Activated T-helper 2 cell treated with anti-CD3 and anti-CD28 coated beads, Interferon-gamma antibody, Interleukin-2, Interleukin-4, amounts not matched to agents 10 μg/mL and 5 μg/mL and 100 μg/mL, durations not matched to agents 14 hours and 24 hours and 36 hours (primary cell): ENCODE results near the gene LIMK1. TPM values are rescaled to one million over a fixed set of nuclear protein-coding genes. Genes with fewer than 3 reads are reported as not detected.
"Not testable (repeated sequence)": the region's sequence is repeated elsewhere in the genome, so short reads cannot be mapped to it uniquely, and the experiment has no call there.

Experiments used
- DNase-seq: peaks from one replicate; pipeline ENCODE4 v3.0.0; 2021; ENCODE audit warnings: low spot score
- H3K27ac Mint-ChIP-seq: one replicate; pipeline ENCODE4 v1.8.0; 2021; ENCODE audit warnings: mixed read lengths
- H3K27me3 Mint-ChIP-seq: one replicate; pipeline ENCODE4 v1.8.0; 2021; ENCODE audit warnings: low read depth, mixed read lengths
- H3K36me3 Mint-ChIP-seq: one replicate; pipeline ENCODE4 v1.8.0; 2021; ENCODE audit warnings: low read depth, mixed read lengths
- H3K4me1 Mint-ChIP-seq: one replicate; pipeline ENCODE4 v1.8.0; 2021; ENCODE audit warnings: low read depth, mixed read lengths
- H3K4me3 Mint-ChIP-seq: one replicate; pipeline ENCODE4 v1.8.0; 2021; ENCODE audit warnings: low read depth, mild to moderate bottlenecking, moderate library complexity, mixed read lengths
- H3K9me3 Mint-ChIP-seq: one replicate; pipeline ENCODE4 v1.8.0; 2021; ENCODE audit warnings: mixed read lengths
- intact Hi-C: fragments of 100-400 bp; cut with micrococcal nuclease; formaldehyde crosslinking; loops from one replicate; pipeline ENCODE4 v1.15.1; 2023
- total RNA-seq: library from RNA; stranded (reverse); gene quantifications from 2 replicates; pipeline ENCODE4 v1.2.3, GENCODE V29; 2022

The LIMK1 gene
- total RNA-seq, 1 donor from 2014 or later, result 34.4 TPM

DNA sequence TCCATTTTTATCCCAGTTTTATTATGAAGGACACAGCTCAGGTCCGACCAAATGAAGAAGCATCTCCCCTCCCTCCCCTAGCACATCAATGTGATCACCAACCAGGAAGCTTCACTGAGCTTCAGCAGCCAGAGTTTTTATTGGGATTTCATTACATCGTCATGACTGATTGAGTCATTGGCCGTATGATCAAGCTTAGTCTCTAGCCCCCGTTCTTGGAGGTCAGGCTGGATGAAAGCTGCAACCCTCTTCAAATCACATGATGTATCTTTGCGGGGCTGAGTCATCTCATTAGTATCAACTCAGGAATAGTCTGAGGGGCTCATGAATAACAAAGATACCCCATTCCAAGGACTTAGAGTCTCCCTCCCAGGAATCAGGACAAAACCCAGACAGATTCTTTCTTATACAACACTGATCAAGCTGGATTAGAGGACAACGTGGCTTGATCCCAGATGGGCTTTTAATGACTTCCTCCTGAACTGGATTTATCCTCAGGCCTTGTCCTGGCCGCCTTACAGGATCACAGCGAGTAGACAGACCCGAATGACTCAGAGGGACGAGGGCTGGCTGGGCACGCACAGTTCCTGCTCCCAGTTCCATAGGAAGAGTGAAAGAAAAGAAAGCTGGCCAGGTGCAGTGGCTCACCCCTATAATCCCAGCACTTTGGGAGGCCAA lies 14.5 kb downstream of the LIMK1 start:
- H3K36me3 Mint-ChIP-seq, result peaks cover 27% of the 10 kb centered on the region
- H3K27ac Mint-ChIP-seq, result no peak overlapping the region
- no peaks in the 10 kb centered on the region for H3K9me3 Mint-ChIP-seq
- H3K27me3 Mint-ChIP-seq, result no peaks in the 10 kb centered on the region
- DNase-seq, result no peak
- intact Hi-C loops, result no loop called here
- H3K4me3 Mint-ChIP-seq, result no peak overlapping the region
- H3K4me1 Mint-ChIP-seq, result peaks cover 15% of the 10 kb centered on the region

DNA sequence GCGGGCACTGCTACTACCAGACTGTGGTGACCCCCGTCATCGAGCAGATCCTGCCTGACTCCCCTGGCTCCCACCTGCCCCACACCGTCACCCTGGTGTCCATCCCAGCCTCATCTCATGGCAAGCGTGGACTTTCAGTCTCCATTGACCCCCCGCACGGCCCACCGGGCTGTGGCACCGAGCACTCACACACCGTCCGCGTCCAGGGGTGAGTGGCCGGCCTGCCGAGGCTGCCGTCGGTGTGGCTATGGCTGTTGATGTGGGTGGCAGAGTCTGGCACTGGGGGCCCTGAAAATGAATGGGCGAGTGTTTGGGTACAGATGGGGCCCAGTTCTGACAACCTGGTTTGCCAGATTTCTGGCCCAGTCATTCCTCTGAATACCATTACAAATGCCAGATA lies 15.4 kb downstream of the LIMK1 start:
- no peak for DNase-seq
- Mint-ChIP-seq H3K36me3 (peaks cover 32% of the 10 kb centered on the region), H3K27ac (no peak overlapping the region), H3K4me1 (peaks cover 9% of the 10 kb centered on the region), H3K9me3 (no peaks in the 10 kb centered on the region), H3K27me3 (no peaks in the 10 kb centered on the region), H3K4me3 (no peak overlapping the region)
- intact Hi-C loops, result no loop called here

DNA sequence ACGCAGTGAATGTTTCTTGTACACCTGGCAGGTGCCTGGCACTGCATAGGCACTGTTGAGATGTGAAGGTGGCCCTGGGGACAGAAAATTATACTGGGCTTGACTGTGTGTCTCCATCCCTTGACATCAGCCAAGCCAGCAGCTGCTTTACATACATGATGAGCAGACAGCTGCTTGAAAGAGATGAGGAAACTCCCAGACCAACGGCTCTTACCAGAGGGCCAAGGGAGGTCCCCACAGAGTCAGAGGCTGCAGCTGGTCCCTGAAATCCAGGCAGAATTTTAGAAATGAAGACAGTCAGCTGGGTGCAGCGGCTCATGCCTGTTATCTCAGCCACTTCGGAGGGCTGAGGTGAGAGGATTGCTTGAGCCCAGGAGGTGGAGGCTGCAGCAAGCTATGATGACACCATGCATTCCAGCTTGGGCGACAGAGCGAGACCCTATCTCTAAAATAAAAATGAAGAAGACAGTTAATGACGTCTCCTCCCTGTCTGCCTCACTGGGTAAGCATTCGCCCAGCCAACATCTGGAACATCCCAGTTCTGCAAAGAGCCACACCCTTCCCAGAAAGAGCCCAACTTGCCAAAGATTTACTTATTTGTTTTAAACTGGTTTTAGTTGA lies 17.6 kb downstream of the LIMK1 start:
- no peaks in the 10 kb centered on the region for H3K4me1 Mint-ChIP-seq
- DNase-seq, result no peak
- H3K27me3 Mint-ChIP-seq, result no peaks in the 10 kb centered on the region
- H3K36me3 Mint-ChIP-seq, result peaks cover 35% of the 10 kb centered on the region
- H3K4me3 Mint-ChIP-seq, result no peak overlapping the region
- intact Hi-C loops, result no loop called here
- no peaks in the 10 kb centered on the region for H3K9me3 Mint-ChIP-seq
- H3K27ac Mint-ChIP-seq, result no peak overlapping the region

DNA sequence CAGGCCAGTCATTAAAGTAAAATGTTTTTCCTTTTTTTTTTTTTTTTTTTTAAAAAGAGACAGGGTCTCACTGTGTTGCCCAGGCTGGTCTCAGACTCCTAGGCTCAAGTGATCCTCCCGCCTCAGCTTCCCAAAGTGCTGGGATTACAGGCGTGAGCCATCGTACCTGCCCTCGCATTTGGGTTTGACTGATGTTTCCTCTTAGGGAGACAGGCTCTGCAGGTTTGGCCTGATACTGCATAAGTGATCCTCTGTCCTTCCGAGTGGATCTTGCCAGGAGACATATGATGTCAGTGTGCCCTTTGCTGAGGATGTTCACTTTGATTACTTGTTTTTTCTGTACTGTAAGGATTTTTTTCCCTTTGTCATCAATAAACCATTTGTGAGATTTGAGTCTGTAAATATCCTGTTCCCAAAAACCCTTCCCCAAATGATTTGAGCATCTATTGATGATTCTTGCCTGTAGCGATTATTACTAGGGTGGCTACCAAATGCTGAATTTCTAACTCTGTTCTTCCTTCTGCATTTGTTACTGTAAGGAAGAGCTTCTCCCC lies 19.7 kb downstream of the LIMK1 start:
- no peaks in the 10 kb centered on the region for H3K27me3 Mint-ChIP-seq
- peaks cover 29% of the 10 kb centered on the region for H3K36me3 Mint-ChIP-seq
- no peak overlapping the region for H3K27ac Mint-ChIP-seq
- H3K4me1 Mint-ChIP-seq, result no peaks in the 10 kb centered on the region
- intact Hi-C loops, result no loop called here
- H3K4me3 Mint-ChIP-seq, result no peak overlapping the region
- no peak for DNase-seq
- H3K9me3 Mint-ChIP-seq, result no peaks in the 10 kb centered on the region

DNA sequence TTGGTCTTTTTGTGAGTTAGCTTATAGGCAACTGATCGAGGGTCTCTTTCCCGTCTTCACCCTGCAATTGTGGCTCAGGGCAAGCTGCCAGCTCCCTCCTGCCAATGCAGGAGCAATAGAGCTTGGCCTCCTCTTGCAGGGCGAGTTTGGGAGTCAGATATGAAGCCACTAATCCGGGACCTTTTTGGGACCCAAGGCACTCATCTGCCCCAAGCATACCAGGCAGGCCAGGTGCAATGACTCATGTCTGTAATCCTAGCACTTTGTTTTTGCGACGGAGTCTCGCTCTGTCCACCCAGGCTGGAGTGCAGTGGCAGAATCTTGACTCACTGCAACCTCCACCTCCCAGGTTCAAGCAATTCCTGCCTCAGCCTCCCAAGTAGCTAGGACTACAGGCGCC lies 21.1 kb downstream of the LIMK1 start:
- Mint-ChIP-seq H3K36me3 (peaks cover 28% of the 10 kb centered on the region), H3K27ac (no peak overlapping the region), H3K4me1 (no peaks in the 10 kb centered on the region), H3K27me3 (no peaks in the 10 kb centered on the region), H3K4me3 (no peak overlapping the region), H3K9me3 (no peaks in the 10 kb centered on the region)
- DNase-seq, result no peak
- intact Hi-C loops, result no loop called here

DNA sequence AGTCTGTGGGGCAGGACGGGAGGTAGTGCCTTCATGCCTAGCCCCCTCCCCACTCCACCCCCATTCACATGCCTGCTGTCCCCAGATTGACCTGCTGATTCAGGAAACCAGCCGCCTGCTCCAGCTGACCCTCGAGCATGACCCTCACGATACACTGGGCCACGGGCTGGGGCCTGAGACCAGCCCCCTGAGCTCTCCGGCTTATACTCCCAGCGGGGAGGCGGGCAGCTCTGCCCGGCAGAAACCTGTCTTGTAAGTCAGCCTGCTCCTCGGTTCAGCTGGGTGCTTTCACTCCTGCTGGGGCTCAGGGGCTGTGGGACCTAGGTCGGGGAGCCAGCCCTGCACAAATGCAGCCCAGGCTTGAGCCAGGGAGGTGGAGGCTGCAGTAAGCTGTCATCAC lies 22.4 kb downstream of the LIMK1 start:
- no peak overlapping the region for H3K4me3 Mint-ChIP-seq
- DNase-seq, result no peak
- no peaks in the 10 kb centered on the region for H3K9me3 Mint-ChIP-seq
- intact Hi-C loops, result no loop called here
- H3K4me1 Mint-ChIP-seq, result no peaks in the 10 kb centered on the region
- no peaks in the 10 kb centered on the region for H3K27me3 Mint-ChIP-seq
- H3K36me3 Mint-ChIP-seq, result peaks cover 28% of the 10 kb centered on the region
- H3K27ac Mint-ChIP-seq, result no peak overlapping the region

DNA sequence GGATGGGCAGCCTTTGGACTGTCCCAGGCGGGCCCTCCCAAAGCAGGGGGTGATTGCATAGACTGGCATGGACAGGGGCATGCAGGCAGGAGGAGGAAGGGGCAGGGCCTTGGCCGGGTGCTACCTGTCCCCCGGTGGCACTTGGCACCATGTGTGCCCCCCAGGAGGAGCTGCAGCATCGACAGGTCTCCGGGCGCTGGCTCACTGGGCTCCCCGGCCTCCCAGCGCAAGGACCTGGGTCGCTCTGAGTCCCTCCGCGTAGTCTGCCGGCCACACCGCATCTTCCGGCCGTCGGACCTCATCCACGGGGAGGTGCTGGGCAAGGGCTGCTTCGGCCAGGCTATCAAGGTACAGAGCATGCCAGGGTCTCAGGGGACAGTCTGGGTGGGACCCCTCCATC lies 23.2 kb downstream of the LIMK1 start:
- no peaks in the 10 kb centered on the region for H3K4me1 Mint-ChIP-seq
- H3K27ac Mint-ChIP-seq, result no peak overlapping the region
- no peaks in the 10 kb centered on the region for H3K9me3 Mint-ChIP-seq
- no peak overlapping the region for H3K4me3 Mint-ChIP-seq
- no peaks in the 10 kb centered on the region for H3K27me3 Mint-ChIP-seq
- no peak for DNase-seq
- intact Hi-C loops, result no loop called here
- H3K36me3 Mint-ChIP-seq, result peaks cover 32% of the 10 kb centered on the region

DNA sequence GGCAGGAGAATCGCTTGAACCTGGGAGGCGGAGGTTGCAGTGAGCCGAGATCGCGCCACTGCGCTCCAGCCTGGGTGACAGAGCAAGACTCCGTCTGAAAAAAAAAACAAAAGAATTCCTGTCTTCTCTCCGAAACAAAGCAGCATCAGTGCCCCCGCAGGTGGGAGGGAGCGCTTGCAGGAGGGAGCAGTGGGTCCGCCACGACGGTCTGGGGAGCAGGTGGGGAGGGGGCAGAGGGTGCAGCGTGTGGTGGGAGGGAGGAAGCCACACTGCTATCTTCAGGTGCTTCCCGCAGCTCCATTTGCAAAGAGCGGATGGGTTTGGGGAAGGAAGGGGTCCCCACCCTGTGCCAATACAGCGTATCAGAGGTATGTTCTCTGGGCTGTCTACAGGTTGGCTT lies 31.7 kb downstream of the LIMK1 start:
- H3K9me3 Mint-ChIP-seq, result no peaks in the 10 kb centered on the region
- H3K36me3 Mint-ChIP-seq, result peaks cover 20% of the 10 kb centered on the region
- DNase-seq, result no peak
- H3K4me1 Mint-ChIP-seq, result no peaks in the 10 kb centered on the region
- H3K4me3 Mint-ChIP-seq, result no peak overlapping the region
- H3K27ac Mint-ChIP-seq, result no peak overlapping the region
- intact Hi-C loops, result no loop called here
- H3K27me3 Mint-ChIP-seq, result no peaks in the 10 kb centered on the region

DNA sequence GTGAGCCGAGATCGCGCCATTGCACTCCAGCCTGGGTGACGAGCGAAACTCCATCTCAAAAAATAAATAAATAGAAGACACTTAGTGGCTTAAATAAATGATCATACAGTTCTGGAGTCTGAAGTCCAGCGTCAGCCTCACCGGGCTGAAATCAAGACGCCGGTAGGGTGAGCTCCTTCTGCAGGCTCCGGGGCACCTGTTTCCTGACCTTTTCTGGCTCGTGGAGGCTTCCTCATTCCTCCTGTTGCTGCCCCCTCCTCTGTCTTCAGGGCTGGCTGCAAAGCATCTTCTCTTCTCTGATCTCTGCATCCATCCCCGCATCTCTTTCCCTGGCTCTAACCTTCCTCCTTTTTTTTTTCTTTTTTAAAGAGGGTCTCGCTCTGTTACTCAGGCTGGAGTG lies 32.8 kb downstream of the LIMK1 start:
- Mint-ChIP-seq H3K9me3 (no peaks in the 10 kb centered on the region), H3K27ac (no peak overlapping the region), H3K4me1 (no peaks in the 10 kb centered on the region), H3K4me3 (no peak overlapping the region), H3K36me3 (peaks cover 23% of the 10 kb centered on the region), H3K27me3 (no peaks in the 10 kb centered on the region)
- intact Hi-C loops, result no loop called here
- DNase-seq, result no peak

DNA sequence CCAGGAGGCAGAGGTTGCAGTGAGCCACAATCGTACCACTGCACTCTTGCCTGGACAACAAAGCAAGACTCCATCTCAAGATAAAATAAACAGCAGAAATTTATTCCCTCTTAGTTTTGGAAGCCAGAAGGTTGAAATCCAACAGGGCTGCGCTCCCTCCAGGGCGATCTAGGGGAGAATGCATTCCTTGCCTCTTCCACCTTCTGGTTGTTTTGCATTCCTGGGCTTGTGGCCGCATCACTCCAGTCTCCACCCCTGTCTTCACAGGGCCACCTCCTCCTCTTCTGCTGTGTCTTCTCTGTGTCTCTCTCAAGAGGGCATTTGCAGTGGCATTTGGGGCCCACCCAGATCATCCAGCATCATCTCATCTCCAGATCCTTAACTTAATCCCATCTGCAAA lies 36.2 kb downstream of the LIMK1 start:
- H3K36me3 Mint-ChIP-seq, result peaks cover 16% of the 10 kb centered on the region
- DNase-seq, result no peak
- H3K27me3 Mint-ChIP-seq, result no peaks in the 10 kb centered on the region
- intact Hi-C loops, result no loop called here
- no peaks in the 10 kb centered on the region for H3K4me1 Mint-ChIP-seq
- H3K9me3 Mint-ChIP-seq, result no peaks in the 10 kb centered on the region
- H3K27ac Mint-ChIP-seq, result no peak overlapping the region
- H3K4me3 Mint-ChIP-seq, result no peak overlapping the region

DNA sequence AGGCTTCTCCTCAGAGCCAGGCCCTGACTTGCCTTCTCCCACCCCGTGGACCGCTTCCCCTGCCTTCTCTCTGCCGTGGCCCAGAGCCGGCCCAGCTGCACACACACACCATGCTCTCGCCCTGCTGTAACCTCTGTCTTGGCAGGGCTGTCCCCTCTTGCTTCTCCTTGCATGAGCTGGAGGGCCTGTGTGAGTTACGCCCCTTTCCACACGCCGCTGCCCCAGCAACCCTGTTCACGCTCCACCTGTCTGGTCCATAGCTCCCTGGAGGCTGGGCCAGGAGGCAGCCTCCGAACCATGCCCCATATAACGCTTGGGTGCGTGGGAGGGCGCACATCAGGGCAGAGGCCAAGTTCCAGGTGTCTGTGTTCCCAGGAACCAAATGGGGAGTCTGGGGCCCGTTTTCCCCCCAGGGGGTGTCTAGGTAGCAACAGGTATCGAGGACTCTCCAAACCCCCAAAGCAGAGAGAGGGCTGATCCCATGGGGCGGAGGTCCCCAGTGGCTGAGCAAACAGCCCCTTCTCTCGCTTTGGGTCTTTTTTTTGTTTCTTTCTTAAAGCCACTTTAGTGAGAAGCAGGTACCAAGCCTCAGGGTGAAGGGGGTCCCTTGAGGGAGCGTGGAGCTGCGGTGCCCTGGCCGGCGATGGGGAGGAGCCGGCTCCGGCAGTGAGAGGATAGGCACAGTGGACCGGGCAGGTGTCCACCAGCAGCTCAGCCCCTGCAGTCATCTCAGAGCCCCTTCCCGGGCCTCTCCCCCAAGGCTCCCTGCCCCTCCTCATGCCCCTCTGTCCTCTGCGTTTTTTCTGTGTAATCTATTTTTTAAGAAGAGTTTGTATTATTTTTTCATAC lies 38.0 kb downstream of the LIMK1 start:
- no peak for DNase-seq
- Mint-ChIP-seq H3K27me3 (no peaks in the 10 kb centered on the region), H3K4me3 (no peak overlapping the region), H3K9me3 (no peaks in the 10 kb centered on the region), H3K4me1 (no peaks in the 10 kb centered on the region), H3K36me3 (peaks cover 16% of the 10 kb centered on the region), H3K27ac (no peak overlapping the region)
- intact Hi-C loops, result no loop called here

DNA sequence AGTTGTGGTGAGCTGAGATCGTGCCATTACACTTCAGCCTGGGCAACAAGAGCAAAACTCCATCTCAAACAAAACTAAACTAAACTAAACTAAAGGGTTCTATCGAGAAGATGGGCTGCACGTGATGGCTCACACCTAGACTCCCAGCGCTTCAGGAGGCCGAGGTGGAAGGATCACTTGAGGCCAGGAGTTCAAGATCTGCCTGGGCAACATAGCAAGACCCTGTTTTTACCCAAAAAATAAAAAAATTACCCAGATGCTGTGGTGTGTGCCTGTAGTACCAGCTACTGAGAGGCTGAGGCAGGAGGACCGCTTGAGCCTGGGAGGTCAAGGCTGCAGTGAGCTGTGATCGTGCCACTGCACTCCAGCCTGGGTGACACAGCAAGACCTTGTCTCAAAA lies 40.3 kb downstream of the LIMK1 start:
- H3K27me3 Mint-ChIP-seq, H3K4me1 Mint-ChIP-seq, H3K27ac Mint-ChIP-seq, H3K4me3 Mint-ChIP-seq, intact Hi-C loops, DNase-seq, H3K9me3 Mint-ChIP-seq: not testable (repeated sequence)
- H3K36me3 Mint-ChIP-seq, result peaks cover 12% of the 10 kb centered on the region
